ENCODE results near the gene ACTN1.

The ACTN1 gene

DNA sequence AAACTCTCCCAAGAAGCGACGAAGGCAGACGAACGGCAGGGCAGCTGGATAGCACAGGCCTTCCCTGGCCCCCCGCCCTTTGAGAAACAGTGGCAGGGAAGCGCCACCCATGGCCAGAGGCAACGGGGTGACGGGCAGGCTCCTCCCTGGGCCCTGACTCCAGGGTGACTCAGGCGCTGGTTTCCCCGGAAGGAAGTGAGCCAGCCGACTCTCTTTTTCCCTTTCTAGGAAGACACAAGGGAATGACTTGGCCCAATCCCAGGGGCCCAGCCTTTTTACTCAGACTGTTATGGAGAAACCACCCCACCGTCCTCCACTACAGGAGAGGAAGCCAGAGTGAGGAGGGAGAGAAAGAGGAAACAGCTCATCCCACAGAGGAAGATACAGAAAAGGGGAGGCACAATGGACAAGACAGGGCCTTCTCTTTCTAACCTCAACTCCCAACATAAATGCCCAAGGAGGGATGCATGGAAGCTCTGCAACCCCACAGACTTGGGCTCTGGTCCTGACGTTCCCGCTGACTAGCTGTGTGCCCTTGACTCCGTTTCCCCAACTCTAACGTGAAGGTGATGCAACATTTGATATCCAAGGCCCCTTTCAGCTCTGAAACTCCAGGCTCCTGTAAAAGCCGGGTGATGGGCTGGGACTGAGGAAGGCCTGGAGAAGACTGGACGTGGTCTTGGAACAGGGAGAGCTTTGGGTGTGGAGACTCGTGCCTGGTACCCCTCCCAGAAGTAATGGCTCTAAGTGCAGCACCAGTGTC lies 27.9 kb downstream of the ACTN1 start:
- H3K4me3 Mint-ChIP-seq = no peak overlapping the region
- peaks cover 83% of the 10 kb centered on the region for H3K4me1 Mint-ChIP-seq
- no peaks in the 10 kb centered on the region for H3K27me3 Mint-ChIP-seq (ENCODE audit: low read depth)
- peak overlapping the region; percentile 84 to 99 (median 98) for H3K27ac Mint-ChIP-seq
- H3K9me3 Mint-ChIP-seq = no peaks in the 10 kb centered on the region
- TF ChIP-seq, protein P1, sequence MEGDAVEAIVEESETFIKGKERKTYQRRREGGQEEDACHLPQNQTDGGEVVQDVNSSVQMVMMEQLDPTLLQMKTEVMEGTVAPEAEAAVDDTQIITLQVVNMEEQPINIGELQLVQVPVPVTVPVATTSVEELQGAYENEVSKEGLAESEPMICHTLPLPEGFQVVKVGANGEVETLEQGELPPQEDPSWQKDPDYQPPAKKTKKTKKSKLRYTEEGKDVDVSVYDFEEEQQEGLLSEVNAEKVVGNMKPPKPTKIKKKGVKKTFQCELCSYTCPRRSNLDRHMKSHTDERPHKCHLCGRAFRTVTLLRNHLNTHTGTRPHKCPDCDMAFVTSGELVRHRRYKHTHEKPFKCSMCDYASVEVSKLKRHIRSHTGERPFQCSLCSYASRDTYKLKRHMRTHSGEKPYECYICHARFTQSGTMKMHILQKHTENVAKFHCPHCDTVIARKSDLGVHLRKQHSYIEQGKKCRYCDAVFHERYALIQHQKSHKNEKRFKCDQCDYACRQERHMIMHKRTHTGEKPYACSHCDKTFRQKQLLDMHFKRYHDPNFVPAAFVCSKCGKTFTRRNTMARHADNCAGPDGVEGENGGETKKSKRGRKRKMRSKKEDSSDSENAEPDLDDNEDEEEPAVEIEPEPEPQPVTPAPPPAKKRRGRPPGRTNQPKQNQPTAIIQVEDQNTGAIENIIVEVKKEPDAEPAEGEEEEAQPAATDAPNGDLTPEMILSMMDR (IDR thresholded peaks at IDR 0.05; ENCODE audit: unreplicated experiment in 3 of 3) = no peak
- H3K36me3 Mint-ChIP-seq (ENCODE audit: low read depth) = no peaks in the 10 kb centered on the region

DNA sequence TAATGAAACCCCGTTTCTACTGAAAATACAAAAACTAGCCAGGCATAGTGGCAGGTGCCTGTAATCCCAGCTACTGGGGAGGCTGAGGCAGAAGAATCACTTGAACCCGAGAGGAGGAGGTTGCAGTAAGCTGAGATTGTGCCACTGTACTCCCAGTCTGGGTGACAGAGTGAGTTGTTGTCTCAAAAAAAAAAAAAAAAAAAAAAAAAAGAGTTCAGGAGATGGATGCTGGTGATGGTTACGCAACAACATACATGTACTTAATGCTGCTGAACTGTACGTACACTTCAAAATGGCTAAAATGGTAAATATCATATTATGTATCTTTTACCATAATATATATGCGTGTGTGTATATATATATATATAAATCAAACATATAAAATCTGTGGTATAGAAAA lies 29.0 kb downstream of the ACTN1 start:
- TF ChIP-seq, protein P1 (IDR thresholded peaks at IDR 0.05; ENCODE audit: unreplicated experiment in 3 of 3) = no peak
- no peak overlapping the region for H3K4me3 Mint-ChIP-seq
- no peaks in the 10 kb centered on the region for H3K27me3 Mint-ChIP-seq (ENCODE audit: low read depth)
- no peaks in the 10 kb centered on the region for H3K36me3 Mint-ChIP-seq (ENCODE audit: low read depth)
- H3K9me3 Mint-ChIP-seq = no peaks in the 10 kb centered on the region
- peaks cover 84% of the 10 kb centered on the region for H3K4me1 Mint-ChIP-seq
- H3K27ac Mint-ChIP-seq = peak overlapping the region in 2 of 3 experiments; percentile 1 to 91

DNA sequence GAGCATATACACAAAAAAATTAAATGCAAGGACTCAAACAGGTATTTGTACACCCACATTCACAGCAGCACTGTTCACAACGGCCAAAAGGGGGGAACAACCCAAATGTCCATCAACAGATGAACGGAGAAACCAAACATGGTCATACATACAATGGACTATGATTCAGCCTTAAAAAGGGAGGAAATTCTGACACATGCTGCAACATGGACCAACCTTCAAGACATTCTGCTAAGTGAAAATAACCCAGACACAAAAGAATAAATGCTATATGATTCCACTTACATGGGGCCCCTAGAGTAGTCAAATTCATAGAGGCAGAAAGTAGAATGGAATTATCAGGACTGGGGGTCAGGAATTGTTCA lies 29.5 kb downstream of the ACTN1 start:
- H3K4me3 Mint-ChIP-seq = no peak overlapping the region
- no peaks in the 10 kb centered on the region for H3K9me3 Mint-ChIP-seq
- peak overlapping the region; percentile 1 to 92 (median 91) for H3K27ac Mint-ChIP-seq
- TF ChIP-seq, protein P1 (IDR thresholded peaks at IDR 0.05; ENCODE audit: unreplicated experiment in 3 of 3) = no peak
- no peaks in the 10 kb centered on the region for H3K36me3 Mint-ChIP-seq (ENCODE audit: low read depth)
- peaks cover 84% of the 10 kb centered on the region for H3K4me1 Mint-ChIP-seq
- H3K27me3 Mint-ChIP-seq (ENCODE audit: low read depth) = no peaks in the 10 kb centered on the region

DNA sequence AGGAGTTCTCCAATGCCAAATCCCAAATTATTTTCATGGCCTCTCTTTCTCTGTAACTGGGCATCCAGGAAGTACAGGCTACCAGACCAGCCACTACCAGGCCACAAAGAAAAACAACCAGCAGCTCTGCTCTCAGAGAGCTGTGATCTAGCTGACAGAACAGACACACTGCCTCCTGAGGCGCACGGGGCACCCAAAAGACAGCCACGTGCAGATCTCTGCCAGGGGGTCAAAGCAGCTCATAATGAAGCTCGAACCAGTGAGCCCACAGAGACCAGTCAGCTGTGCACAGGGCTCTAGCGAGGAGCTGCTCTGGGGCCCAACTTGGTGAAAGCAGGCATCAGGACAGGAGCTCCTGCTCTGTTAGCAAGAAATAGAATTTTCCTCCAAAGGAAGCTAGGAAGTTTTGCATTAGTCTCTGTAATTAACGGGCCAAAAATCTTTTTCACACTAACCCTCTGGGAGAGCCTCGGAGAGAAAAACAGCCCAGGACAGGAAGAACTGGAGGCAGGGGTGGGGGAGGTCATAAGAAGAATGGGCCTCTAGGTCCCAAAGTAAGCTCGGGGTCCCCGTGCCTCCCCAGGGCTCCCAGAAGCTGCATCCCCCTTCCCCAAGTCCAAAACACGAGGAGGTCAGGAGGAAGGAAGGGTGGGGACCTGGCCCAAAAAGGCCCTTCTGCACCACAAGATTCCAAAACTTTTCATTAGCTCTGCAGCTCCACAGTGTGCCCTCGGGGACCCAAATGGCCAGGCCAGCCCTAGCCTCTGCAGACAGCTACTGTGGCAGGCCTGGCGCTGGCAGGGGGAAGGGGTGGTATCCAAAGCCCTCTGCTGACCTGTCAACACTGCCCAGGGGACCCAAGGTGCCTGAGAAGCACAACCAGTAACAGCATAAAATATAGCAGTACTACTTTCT lies 30.2 kb downstream of the ACTN1 start:
- TF ChIP-seq, protein P1 (IDR thresholded peaks at IDR 0.05; ENCODE audit: unreplicated experiment in 3 of 3) = no peak
- Mint-ChIP-seq H3K4me1 (peaks cover 87% of the 10 kb centered on the region), H3K36me3 (ENCODE audit: low read depth) (no peaks in the 10 kb centered on the region), H3K27me3 (ENCODE audit: low read depth) (no peaks in the 10 kb centered on the region), H3K27ac (peak overlapping the region; percentile 53 to 92 (median 91)), H3K4me3 (peak overlapping the region in 1 of 3 experiments; percentile 17), H3K9me3 (no peaks in the 10 kb centered on the region)

DNA sequence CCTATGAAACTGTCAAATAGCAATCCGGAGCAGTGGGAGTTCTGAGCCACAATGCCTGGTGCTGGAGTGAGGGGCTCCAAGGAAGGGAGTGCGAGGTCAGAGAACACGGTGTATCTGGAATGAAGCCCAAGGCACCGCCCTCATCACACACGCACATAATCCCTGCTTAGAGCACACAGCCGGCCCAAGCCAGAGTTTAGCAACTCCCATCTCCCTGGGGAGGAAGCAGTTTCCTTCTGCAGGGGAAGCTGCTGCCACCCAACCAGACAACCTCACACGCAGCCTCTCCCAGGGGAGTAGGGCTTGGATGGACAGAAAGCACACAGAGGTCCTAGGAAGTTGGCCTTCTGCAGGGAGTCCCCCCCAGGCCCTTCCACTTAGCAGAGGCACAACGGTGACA lies 31.3 kb downstream of the ACTN1 start:
- H3K27me3 Mint-ChIP-seq (ENCODE audit: low read depth) = no peaks in the 10 kb centered on the region
- peaks cover 87% of the 10 kb centered on the region for H3K4me1 Mint-ChIP-seq
- H3K36me3 Mint-ChIP-seq (ENCODE audit: low read depth) = no peaks in the 10 kb centered on the region
- TF ChIP-seq, protein P1 (IDR thresholded peaks at IDR 0.05; ENCODE audit: unreplicated experiment in 3 of 3) = no peak
- H3K4me3 Mint-ChIP-seq = no peak overlapping the region
- no peaks in the 10 kb centered on the region for H3K9me3 Mint-ChIP-seq
- H3K27ac Mint-ChIP-seq = peak overlapping the region; percentile 20 to 82 (median 69)

Measured in nephron (organoid).